C4-2B (cell line): ENCODE measurements around the gene NHS.

ENCODE experiments used
- H3K27ac ChIP-seq: fragments of 450-650 bp; 2 replicates; pipeline ENCODE4 v1.5.1; 2017
- ZFX ChIP-seq: fragments of 450-650 bp; IDR thresholded peaks from 2 replicates; pipeline ENCODE4 v1.6.1; 2017
- TF ChIP-seq, protein P1 (sequence below): fragments of 450-650 bp; conservative IDR thresholded peaks from 2 replicates; pipeline ENCODE4 v1.5.1; 2017; ENCODE audit warnings: mild to moderate bottlenecking

The NHS gene

DNA sequence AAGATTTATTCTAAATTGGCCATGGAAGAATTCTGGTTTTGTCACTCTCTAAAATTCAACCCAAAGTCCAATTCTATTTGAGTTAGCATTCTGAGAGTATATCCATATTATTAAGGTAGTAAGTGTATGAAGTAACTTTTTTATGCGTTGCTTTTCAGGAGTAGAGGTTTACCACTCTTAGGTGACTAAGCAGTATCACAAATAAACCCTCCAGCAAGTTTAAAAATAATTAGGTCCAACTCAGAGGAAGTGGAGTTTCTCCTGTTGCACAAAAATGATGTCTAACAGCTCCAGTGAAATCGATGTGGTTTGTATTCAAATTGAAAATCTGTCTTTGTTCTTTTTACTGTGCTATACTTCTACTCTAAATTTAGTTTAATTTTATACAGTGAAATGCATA is 368.9 kb downstream of the NHS start:
- no peak overlapping the region for H3K27ac ChIP-seq
- TF ChIP-seq, protein P1, sequence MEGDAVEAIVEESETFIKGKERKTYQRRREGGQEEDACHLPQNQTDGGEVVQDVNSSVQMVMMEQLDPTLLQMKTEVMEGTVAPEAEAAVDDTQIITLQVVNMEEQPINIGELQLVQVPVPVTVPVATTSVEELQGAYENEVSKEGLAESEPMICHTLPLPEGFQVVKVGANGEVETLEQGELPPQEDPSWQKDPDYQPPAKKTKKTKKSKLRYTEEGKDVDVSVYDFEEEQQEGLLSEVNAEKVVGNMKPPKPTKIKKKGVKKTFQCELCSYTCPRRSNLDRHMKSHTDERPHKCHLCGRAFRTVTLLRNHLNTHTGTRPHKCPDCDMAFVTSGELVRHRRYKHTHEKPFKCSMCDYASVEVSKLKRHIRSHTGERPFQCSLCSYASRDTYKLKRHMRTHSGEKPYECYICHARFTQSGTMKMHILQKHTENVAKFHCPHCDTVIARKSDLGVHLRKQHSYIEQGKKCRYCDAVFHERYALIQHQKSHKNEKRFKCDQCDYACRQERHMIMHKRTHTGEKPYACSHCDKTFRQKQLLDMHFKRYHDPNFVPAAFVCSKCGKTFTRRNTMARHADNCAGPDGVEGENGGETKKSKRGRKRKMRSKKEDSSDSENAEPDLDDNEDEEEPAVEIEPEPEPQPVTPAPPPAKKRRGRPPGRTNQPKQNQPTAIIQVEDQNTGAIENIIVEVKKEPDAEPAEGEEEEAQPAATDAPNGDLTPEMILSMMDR = no peak
- no peak for TF ChIP-seq ZFX

DNA sequence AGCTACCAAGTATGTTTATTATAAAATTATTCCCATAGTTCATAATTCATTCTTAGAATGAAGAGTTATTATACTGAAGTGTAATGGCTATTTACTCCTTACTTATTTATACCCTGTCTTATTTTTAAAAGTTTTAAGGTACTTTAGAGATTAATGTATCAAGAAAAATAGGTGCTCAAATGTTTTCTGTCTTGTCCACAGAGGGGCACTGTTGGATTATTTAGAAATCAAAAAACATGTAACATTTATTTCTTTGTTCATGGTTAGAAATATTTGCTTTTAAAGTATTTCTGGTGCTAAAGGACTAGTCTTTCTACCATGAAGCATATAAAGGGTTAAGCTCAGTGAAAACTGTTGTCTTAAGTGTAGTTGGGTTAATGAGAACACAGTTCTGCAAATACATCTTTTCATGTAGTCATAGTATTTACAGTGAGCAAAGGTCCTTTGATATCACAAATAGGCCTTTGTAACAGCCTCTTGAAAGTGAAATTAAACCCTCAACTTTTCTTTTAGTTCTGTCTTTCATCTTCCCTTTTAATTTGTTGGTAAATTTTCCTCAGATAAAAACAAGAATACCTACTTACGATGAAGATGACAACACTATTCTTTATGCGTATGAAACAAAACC is 370.0 kb downstream of the NHS start:
- no peak for TF ChIP-seq ZFX
- TF ChIP-seq, protein P1 = peak; percentile 59
- no peak overlapping the region for H3K27ac ChIP-seq

DNA sequence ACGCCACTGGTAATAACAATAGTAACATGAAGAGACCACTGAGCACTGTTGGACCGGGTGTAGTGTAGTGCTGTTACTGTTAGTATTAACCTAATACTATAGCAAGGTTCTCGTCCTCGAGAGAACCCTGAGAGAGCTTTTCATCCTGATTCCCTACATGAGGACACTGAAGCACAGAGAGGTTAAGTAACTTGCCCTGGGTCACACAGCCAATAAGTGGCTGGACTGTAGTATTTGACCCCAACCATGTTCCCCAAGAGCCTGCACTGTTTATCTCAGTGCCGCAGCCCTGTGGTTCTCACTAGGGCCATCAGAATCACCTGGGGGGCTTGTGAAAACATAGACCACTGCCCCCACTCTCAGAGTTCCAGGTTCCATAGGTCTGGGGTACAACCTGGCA is 372.7 kb downstream of the NHS start:
- H3K27ac ChIP-seq = no peak overlapping the region
- TF ChIP-seq ZFX = no peak
- TF ChIP-seq, protein P1 = no peak

DNA sequence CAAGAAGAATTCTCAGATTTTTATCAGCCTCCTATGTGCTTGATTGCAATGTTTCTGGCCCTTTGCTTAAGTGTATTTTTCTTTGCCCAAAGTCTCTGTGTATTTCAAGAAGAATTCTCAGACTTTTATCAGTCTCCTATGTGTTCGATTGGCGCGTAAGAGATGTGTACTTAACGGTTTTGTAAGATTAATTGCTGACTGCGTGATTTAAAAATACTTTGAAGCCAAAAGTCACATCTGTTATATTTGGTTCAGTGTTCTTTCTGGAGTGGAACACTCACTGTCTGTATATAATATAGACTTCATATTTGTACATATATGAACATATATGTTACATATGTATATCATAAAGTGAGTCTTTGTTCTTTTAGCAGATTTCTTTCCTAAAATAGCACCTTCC is 373.7 kb downstream of the NHS start:
- no peak overlapping the region for H3K27ac ChIP-seq
- no peak for TF ChIP-seq ZFX
- TF ChIP-seq, protein P1 = no peak

DNA sequence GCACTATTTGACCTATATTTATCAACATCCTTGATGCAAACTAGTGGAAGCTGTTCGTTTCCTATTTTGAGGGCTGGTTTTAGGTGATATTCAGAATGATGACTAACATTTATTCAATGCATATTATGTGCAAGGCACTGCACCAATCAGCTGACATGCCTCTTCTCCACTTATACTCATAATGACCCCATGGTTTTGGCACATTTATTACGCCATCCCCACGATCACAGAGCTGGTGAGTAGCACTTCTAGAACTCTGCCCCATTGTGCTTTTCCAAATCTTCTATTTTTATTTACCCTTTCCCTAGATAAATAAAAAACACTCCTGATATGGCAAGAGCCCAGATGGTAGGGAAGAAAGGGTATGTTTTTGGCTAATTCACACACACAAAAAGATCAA is 375.4 kb downstream of the NHS start:
- TF ChIP-seq ZFX = no peak
- TF ChIP-seq, protein P1 = no peak
- no peak overlapping the region for H3K27ac ChIP-seq

DNA sequence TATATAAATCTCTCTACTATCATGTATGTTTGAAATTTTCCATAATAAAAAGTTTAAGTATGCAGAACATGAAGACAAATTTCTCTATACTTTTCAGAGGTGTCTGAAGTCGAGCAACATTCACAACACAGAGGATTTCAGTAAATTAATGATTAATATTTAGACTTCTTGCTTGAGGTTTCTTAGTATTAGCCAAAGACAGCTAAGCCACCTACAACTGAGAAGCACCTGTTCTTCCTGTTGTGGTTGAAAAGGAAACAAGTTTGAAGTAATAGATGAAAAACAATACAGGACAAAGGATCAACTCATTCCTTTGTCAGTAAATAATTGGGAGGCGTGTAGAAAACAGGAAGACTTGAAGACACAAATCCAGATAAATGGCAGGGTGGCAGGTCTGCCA is 383.4 kb downstream of the NHS start:
- no peak overlapping the region for H3K27ac ChIP-seq
- no peak for TF ChIP-seq ZFX
- TF ChIP-seq, protein P1 = no peak

DNA sequence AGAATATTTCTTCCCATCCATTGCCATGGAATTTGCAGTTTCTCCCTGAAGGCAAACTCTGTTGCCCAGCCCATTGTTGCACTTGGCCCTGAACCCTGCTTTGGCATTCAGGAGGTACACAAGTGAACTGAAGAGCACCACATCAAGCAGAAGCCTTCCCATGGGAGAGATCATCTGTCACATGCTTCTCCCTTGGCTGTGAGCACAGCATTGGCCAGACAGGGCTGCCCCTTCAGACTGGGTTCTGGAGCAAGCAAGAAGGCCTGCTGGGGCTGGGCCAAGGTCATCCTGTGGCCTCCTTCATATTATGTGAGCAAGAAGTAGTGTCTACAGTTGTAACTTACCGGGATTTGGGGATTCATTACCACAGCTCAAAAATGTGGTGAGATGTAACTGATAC is 385.0 kb downstream of the NHS start:
- H3K27ac ChIP-seq = no peak overlapping the region
- TF ChIP-seq ZFX = no peak
- TF ChIP-seq, protein P1 = no peak
